GM18873 (cell line): ENCODE measurements around the gene CTNNA2.

ENCODE experiments used
- ATAC-seq: cut with Tn5 transposase; IDR thresholded peaks from one replicate; pipeline ENCODE4 v1.9.1; 2021; ENCODE audit warnings: mild to moderate bottlenecking, moderate library complexity, moderate number of reproducible peaks; ENCODE audit not compliant: unreplicated experiment, low FRiP score

Gene CTNNA2

GRCh38 chr2:79966882-79967281, 454.0 kb downstream of the CTNNA2 start:
- no peak for ATAC-seq

- ATAC-seq, result no peak
Measured at GRCh38 chr2:79971807-79972206, 459.0 kb downstream of the CTNNA2 start.

GRCh38 chr2:79972661-79973060, 459.8 kb downstream of the CTNNA2 start:
- ATAC-seq, result no peak

- no peak for ATAC-seq
Measured at GRCh38 chr2:79975791-79976565, 463.1 kb downstream of the CTNNA2 start.

- ATAC-seq, result no peak
Measured at GRCh38 chr2:79977792-79978191, 464.9 kb downstream of the CTNNA2 start.

- no peak for ATAC-seq
Measured at GRCh38 chr2:79980116-79980515, 467.3 kb downstream of the CTNNA2 start.

GRCh38 chr2:79980816-79981215, 468.0 kb downstream of the CTNNA2 start:
- no peak for ATAC-seq

GRCh38 chr2:79981316-79981715, 468.5 kb downstream of the CTNNA2 start:
- no peak for ATAC-seq

GRCh38 chr2:79982445-79982844, 469.6 kb downstream of the CTNNA2 start:
- no peak for ATAC-seq

- no peak for ATAC-seq
Measured at GRCh38 chr2:79984476-79984875, 471.6 kb downstream of the CTNNA2 start.

GRCh38 chr2:79985145-79985544, 472.3 kb downstream of the CTNNA2 start:
- ATAC-seq, result no peak

GRCh38 chr2:79985571-79985970, 472.7 kb downstream of the CTNNA2 start:
- ATAC-seq, result no peak

- ATAC-seq, result no peak
Measured at GRCh38 chr2:79993144-79993543, 480.3 kb downstream of the CTNNA2 start.

GRCh38 chr2:79994161-79994560, 481.3 kb downstream of the CTNNA2 start:
- no peak for ATAC-seq

- ATAC-seq, result no peak
Measured at GRCh38 chr2:79994965-79995364, 482.1 kb downstream of the CTNNA2 start.

- ATAC-seq, result no peak
Measured at GRCh38 chr2:79996709-79997108, 483.9 kb downstream of the CTNNA2 start.

- ATAC-seq, result no peak
Measured at GRCh38 chr2:80001701-80002101, 488.9 kb downstream of the CTNNA2 start.

- ATAC-seq, result no peak
Measured at GRCh38 chr2:80002112-80002511, 489.3 kb downstream of the CTNNA2 start.

GRCh38 chr2:80002568-80003157, 489.8 kb downstream of the CTNNA2 start:
- no peak for ATAC-seq

GRCh38 chr2:80007777-80008503, 495.1 kb downstream of the CTNNA2 start:
- no peak for ATAC-seq

- no peak for ATAC-seq
Measured at GRCh38 chr2:80008596-80008995, 495.7 kb downstream of the CTNNA2 start.

GRCh38 chr2:80009211-80009610, 496.4 kb downstream of the CTNNA2 start:
- no peak for ATAC-seq
